Activated CD4-positive, alpha-beta T cell treated with anti-CD3 and anti-CD28 coated beads, Interleukin-10, Interleukin-2, amounts not matched to agents 100 ng/mL and 50 ng/mL, durations not matched to agents 16 hours and 8 hours (primary cell): ENCODE data around the gene PCBP3.
"Not testable (repeated sequence)": the region's sequence is repeated elsewhere in the genome, so short reads cannot be mapped to it uniquely, and the experiment has no call there.

ENCODE experiments used
- DNase-seq: peaks from one replicate; pipeline ENCODE4 v3.0.0-alpha.2; 2020

The PCBP3 gene

DNA sequence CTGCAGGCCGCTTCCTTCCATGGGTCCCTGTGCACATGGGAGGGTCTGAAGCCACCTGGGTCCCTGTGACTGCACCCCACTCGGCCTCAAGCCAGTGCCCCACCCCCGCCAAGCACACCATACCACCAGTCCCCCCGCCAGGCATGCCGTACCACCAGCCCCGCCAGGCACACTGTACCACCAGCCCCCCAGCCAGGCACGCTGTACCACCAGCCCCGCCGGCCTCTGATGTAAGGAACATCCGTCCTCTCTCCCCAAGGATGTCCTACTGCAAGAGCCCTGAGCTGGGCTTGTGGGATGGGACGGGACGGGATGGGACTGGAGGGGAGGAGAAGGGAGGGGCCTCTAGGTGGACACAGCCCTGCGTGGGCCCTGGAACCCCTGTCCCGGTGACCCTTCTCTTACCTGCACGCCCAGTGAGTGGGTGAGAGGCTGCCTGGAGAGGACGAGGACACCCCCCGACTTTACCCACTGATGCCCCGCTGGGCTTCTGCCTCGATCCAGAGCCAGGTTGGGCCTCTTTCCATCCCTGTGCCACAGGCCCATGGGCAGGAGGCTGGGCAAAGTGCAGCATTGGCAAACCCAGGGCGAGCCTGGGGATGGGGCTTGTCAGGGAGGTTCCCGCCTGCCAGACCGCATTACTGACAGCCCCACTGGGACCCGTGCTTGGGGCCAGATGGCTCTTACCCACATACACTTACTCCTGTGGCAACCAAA is 297.3 kb downstream of the PCBP3 start:
- DNase-seq: no peak

DNA sequence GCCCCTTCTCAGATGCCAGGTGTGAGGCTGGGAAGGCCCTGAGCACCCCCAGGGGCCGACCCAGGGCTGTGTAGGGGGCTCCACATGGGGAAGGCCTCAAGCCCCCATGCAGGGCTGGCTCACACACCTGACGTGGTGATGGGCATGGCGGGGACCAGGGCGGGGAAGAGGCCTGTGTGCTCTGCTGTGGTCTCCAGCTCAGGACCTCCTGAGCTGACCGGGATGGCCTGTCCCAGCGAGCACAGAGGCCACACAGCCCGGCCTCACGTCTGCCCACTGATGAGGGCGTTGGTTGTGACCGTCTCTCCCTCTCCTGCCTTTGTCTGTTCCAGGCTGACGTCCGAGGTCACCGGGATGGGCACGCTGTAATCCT is 297.8 kb downstream of the PCBP3 start:
- no peak for DNase-seq

DNA sequence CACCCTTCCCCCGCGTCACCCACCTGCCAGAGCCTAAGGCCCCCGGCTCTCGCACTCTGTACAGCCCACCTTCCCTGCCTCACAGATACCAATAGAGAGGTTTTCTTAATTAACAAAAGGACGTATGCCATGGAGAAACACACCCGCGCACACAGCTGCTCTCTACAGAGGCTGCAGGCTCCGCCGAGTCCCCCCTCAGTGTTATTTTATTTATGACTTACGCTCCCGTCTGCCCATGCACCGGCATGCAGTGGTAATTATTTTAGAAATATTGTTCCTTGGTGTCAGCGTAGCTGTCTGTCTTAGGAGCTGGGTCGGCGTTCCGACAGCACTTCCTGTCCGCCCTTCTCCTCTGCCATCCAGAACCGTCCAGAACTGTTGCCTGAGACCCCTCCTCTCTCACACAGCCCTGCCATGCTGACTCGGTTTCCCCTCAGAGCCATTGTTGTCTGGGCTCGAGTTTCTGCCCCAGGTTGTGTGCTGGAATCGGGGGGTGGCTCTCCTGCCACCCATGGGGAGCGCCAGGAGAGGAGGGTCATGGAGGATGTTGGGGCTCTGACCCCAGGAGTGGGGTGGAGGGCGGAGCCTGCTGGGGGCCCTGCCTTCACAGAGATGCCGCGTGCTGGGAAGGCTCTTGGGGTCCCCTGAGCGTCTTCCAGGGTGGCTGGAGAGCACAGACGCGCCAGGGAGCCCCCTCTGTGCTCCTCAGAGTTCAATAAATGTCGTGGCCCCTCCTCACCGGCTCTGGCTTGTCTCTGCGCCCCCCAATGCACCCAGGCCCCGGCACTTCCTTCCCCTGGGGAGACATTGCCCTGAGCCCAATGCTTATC is 298.4 kb downstream of the PCBP3 start:
- DNase-seq: no peak

DNA sequence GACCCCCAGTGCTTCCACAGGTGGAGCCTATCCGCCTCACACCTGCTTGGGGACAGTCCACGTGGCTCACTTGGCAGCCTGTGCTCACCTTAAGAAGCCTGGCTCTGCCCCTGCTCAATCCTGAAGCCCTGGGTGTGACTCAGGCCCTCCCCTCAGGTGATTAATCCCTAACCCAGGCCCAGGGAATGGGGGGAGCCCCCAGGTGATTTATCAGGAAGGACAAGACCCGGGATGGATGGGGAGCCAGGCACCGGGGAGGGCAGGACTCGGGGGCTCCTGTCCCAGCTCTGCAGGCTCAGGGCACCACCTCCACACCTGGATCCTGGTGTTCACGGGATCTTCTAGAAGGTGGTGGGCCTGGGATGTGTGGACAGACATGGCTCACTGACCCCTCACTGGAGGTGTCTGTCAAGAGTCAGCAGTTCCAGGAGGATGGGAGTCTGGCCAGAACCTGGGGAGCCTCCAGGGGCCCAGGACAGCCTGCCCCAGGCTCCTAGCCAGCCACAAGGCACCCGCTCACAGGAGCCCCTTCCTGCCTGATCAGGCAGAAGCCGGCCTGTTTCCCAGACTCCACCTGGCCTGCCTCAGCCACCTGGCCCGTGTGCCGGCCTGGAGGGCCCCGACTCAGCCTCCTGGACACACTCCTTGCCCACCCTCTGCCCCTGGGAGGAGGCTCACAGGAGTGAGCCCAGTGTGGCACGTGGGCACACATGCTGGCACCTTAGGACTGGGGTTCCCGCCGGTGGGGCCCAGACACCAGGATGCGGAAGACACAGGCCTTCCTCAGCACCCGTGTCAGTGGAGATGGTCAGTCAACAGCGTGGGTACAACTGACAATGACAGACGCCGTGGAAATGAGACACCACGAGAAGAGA is 299.5 kb downstream of the PCBP3 start:
- no peak for DNase-seq

DNA sequence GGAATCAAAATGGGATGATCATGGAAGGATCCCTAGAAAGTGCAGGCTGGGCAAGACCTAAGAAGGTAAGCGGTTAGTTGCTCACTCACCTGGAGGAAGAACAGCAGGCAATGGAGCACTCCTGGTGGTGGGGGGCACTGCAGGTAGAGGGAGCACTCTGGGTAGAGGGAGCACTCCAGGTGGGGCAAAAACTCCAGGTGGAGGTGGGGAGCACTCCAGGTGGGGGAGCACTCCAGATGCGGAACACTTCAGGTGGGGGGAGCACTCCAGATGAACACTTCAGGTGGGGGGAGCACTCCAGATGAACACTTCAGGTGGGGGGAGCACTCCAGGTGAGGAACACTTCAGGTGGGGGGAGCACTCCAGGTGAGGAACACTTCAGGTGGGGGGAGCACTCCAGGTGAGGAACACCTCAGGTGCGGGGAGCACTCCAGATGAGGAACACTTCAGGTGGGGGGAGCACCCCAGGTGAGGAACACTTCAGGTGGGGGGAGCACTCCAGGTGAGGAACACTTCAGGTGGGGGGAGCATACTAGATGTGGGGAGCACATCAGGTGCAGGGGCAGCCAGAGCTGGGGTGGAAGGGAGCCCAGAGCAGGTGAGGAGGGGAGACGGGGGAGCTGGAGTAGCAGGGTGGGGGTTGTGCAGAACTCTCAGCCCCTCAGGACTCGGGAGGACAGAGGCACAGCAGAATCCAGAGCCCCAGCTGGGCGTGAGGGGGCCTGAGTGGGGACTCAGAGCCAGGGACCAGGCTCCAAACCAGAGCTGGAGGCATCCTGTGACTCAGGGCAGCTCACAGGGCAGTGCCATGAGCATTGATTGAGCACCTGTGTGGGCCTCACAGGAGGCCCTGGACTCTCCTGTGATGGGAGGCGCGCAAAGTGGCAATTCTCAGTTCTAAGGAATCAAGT is 300.4 kb downstream of the PCBP3 start:
- DNase-seq: no peak

DNA sequence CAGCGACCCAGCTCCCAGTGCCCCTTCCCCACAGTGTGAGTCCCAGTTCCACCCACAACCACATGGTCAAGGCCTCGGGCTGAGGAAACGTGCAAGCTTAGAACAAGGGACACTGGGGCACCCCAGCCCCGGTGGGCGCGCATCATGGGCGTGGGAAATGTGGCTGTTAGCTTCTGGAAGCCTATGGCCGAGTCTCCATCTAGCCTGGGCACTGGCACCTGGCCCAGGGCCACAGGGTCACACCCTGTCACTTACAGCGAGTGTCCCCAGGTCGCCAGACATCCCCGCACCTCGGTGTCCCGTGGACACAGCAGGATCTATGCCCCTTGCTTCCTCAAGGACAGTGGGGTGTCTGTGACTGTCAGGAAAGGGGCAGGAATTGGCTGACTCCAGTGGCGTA is 301.1 kb downstream of the PCBP3 start:
- DNase-seq: no peak

DNA sequence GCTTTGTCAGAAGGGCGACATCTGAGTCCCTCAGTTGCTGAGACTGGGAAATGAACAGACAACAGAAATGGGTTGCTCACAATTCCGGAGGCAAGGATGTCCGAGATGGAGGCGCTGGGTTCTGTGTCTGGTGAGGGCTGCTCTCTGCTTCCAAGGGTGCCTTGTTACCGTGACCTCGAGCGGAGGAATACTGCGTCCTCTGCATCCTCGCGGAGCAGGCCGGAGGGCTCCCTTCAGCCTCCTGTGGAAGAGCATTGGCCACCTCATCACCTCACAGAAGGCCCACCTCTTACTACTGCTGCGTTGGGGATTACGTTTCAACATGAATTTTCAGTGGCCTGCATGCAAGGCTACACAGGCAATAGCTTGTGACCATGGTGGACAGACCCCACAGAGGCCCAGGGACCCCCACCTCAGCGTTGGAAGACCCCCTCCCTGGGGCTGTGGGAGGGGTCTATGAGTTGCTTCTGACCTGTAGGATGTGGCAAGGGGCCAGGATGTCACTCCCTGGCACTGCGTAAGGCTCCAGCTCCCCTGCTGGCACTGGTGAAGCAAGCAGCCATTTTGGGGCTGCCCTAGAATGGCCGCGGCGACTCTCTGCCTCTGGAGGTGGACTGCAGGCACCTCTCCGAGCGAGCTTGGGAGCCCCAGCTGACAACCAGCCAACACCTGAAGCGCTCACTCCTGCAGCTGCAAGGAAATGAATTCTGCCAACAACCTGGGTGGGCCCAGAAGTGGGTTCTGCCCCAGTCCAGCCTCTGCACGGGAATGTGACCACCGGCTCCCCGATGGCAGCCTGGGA is 301.7 kb downstream of the PCBP3 start:
- DNase-seq: no peak

DNA sequence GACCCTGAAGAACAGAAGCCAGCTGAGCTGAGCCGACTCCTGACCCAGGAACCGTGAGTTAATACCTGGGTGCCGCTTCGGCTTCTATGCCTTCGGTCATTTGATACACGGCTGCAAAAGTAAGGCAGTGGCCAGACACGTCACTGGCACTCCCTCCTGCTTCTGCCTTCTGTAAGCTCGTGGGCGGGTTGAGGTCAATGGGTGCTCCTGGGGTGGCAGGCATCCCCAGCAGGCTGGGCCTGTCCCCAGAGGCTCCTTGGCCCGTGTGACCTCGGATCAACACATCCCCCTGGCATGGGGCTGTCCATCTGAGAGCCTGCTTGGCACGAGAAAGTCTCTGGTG is 302.3 kb downstream of the PCBP3 start:
- no peak for DNase-seq

DNA sequence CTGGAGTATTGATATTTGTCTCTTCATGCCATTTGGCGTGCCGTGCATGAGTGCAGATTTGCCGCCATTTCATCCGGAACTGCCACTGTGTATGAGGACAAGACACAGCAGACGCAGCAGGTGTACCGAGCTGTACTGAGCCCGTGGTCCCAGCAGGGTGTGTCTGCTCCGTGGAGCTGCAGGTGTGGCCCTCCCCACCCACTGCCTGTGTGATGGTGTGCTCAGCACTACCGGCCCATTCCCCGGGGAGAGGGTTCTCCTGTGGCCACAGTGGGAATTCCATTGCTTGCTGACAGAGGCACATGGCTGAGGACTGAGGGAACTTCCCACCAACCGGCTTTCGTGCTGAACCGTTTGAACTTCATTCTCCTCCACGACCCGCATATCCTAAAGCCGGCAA is 303.8 kb downstream of the PCBP3 start:
- DNase-seq: no peak

DNA sequence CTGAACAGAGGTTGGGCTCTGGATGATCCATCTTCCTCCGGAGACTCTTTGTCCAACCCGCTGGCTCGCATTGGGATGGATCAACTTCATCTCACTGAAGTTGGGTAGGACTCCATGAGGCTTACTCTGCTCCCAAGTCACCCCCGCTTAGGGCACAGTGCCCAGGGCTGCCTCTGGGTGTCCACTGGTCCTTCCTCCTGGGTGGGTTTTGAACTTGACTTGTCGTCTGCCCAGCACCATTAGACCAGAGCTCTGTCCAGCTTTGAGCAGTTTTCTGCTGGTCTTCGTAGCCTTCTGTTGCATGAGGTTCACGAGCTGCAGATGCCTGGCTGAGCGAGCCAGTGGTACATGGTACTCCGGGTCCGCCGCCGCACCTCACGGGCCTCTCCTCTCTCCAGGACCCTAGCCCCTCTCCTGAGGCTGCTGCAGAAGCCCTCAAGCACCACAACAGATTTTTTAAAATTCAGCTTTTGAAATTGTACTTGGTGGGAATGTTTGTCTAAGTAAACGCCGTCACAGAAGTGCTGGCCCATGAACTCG is 304.3 kb downstream of the PCBP3 start:
- no peak for DNase-seq

DNA sequence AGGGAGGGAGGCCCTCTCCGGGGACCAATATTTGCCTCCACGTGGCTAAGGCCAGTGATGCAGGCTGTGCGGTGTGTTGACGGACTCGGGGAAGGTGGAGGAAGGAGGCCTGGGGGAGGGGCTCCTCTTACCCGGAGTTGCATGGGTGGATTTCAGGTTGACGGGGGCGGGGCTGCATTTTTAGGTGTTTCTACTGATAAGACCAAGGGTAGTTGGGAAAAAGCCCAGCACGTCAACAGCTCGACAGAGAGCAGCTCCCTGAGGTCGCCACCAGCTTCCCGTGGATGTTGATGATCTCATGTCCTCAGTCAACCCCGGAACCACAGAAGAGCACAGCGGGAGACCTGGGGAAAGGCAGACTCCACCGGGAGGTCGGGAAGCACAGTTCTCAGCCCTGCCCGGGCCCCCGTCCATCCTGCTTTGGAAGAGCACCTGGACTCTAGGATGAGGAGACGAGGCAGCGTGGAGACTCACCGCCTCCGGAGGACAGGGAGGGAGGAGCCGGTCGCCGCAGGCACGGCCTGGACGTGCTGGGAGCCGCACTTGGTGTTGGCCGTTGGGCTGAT is 305.1 kb downstream of the PCBP3 start:
- no peak for DNase-seq

DNA sequence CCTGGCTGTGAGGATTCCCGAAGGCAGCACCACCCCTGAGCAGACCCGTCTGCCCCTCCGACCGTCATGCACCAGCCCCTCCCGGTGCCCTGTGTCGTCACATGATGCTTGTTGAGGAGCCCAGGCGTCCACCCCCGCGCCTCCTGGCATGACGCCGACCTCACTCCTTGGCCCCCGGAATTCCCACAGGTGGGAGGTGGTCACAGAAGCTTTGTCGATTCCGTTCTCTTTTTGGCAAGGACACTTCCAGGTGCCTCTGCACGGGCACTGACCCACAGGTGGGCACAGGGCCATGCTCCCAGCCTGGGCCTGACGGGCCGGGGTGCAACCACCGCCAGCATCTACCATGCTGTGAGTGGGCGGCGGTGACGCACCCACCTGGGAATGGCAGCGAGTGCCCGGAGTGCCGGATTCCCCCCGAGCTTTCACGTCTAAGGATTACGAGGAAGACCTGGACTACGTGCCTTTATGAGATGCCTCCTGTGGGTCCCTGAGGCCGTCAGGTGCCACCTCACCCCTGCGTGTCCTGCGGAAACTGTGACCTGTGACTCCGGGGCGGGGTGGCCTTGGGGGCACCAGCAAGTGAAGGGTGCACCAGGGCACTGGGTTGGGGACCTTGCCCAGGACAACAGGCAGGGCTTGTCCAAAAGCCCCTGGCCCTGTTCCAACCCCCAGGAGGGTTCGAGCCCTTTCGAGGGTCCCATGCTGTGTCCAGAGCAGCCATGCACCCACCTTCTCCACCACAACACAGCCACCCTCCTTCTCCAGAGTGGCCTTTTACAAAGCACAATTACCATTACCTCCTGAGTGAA is 306.6 kb downstream of the PCBP3 start:
- DNase-seq: no peak

DNA sequence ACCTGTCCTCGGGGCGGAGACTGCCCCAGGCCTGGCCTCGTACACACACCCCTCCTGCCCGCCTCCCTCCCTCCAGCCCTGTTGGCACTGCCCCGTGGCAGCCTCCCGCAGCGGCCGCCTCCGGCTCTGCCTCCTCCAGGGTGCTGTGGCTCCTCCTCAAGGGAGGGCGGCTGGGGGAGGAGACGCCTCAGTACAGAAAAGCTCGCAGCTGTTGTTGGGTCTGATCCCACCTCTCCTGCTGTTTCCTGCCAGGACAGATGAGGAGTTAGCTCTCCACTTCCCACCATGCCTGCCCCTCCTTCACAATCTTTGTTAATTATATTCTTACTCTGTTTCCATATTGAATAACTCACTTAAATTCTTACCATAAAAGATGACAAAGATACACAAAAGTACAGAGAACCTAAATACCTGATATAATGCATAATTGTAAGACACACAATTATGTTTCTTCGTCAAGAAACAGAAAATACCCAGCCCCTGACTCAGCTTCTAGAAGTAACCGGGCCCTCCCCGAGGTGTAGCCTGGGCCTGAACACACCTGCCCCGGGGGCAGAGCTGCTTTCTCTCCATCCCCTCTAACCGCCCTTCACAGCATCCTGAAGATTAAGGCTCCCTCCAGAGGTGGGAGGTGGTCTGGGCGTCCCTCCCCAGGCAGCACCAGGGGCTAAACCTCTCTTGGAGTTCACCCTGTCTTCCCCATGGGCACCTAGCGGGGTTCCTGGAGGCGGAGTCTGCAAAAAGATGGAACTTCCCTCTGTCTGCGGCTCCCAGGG is 307.4 kb downstream of the PCBP3 start:
- DNase-seq: no peak

DNA sequence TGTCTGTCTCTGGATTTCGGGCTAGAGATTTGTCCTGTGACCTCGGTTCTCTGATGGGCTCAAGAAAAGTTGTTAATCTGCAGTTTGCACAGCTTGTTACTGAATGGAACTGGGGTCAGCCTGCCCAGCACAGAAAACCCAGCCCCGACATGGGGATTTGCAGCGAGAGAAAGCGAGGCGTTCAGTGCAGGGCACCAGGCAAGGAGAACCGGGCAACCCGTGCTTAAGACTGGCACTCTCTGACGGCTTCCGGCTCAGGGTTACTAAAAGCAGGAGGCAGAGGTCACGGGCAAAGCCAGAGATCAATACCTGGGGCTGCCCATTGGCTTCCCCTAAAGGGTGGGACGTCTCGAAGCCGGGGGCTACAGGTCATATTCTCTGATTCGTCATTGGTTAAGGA is 308.2 kb downstream of the PCBP3 start:
- no peak for DNase-seq

DNA sequence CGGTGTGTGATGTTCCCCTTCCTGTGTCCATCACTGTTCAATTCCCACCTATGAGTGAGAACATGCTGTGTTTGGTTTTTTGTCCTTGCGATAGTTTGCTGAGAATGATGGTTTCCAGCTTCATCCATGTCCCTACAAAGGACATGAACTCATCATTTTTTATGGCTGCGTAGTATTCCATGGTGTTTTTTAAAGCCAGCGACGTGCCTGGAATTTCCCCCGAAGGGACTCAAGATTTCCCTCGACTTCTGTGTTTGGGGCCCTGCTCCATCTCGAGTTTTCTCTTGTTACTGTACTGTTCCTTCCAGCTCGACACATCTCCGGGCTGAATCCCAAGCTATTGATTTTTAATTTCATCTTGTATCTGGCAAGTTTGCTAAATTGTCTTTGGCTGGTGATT is 309.0 kb downstream of the PCBP3 start:
- not testable (repeated sequence) for DNase-seq

DNA sequence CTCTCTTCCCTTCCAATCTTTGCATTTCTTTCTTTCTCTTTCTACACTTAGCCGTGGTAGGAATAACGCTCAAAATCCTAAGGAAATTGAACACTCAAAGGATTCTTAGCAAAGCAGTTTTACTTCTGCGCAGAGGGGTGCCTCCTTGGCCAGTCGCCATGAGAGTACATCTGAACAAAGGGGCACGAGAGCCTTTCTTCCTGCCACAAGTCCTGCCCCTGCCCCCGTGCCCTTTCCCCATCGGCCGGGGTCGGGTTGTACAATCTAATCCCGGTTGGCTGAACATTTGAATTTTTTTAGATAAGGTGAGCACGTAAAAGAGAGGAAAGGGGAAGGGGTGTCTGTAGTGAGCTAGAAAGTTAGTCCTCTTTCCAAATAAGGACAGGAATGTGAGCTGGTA is 309.4 kb downstream of the PCBP3 start:
- no peak for DNase-seq

DNA sequence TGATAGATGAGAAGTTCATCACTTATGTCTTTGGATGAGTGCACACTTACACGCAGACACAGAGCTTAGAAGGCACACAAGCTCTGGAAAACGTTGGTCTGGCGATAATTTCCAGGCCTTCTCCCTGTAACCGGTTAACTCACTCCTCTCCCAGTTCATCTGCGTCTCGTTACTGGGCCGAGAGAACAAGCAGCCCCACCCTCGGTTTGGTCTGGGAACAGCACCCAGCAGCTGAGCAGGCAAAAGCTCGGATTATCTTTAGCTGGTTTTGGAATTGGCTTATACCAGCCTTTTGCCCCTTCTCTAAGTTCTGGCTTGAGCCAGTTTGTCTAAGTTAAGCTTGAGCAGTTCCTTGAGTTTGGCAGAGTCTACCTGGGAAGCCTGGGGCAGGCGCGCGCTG is 310.7 kb downstream of the PCBP3 start:
- DNase-seq: no peak

DNA sequence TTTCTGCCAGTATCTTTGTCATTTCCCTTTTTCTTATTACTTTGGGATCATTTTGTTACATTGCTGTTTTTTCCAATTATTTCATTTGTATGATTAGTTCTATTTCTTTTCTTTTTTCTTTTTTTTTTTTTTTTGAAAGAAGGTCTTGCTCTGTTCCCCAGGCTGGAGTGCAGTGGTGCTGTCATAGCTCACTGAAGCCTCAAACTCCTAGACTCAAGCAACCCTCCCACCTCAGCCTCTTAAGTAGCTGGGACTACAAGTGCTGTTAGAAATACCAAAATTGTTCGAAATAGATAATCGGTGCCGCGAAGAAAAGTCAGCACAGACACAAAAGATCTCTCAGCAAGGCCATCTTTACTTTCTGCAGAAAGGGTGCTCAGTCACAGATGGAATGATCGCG is 311.4 kb downstream of the PCBP3 start:
- DNase-seq: no peak

DNA sequence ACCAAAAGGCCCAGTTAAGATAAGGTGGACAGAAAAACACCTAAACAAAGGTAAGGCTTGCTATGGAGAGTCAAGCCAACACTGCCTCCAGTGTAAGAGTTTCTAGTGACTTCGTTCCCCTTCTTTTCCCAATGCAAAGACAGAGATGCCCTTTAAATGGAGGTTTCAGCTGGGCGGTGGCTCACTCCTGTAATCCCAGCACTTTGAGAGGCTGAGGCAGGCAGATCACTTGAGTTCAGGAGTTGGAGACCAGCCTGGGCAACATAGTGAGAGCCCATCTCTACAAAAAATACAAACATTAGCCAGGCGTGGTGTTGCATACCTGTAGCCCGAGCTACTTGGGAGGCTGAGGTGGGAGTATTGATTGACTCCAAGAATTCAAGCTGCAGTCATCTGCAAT is 314.0 kb downstream of the PCBP3 start:
- DNase-seq: no peak
